HG02884 (cell line): ENCODE measurements around the gene MT2A.
A peak's percentile ranks its signal among the peaks of the same experiment; 100 is the strongest.
"Not testable (repeated sequence)": the region's sequence is repeated elsewhere in the genome, so short reads cannot be mapped to it uniquely, and the experiment has no call there.

Experiments used
- ATAC-seq: cut with Tn5 transposase; IDR thresholded peaks from one replicate; pipeline ENCODE4 v1.9.1; 2021; ENCODE audit warnings: mild to moderate bottlenecking, moderate library complexity; ENCODE audit not compliant: unreplicated experiment

Gene MT2A

GRCh38 chr16:56618138-56618537 is 9.8 kb downstream of the MT2A start:
- ATAC-seq, result no peak

DNA sequence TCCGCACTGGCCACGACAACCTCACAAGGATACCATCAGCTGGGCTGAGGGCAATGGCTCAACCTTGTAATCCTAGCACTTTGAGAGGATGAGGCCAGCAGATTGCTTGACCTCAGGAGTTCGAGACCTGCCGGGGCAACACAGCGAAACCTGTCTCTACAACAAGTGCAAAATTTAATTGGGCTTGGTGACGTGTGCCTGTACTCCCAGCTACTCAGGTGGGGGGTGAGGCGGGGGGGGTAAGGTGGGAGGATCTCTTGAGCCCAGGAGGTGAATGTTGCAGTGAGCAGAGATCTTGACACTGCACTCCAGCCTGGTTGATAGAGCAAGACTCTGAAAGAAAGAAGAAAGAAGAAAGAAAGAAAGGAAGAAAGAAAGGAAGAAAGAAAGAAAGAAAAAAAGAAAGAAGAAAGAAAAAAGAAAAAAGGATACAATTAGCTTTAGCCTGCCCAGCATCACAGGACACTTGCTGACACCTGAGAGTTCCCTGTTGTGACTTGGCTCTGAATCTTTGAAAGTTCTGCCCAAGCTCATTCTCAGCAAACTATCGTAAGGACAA is 12.0 kb downstream of the MT2A start:
- no peak for ATAC-seq

DNA sequence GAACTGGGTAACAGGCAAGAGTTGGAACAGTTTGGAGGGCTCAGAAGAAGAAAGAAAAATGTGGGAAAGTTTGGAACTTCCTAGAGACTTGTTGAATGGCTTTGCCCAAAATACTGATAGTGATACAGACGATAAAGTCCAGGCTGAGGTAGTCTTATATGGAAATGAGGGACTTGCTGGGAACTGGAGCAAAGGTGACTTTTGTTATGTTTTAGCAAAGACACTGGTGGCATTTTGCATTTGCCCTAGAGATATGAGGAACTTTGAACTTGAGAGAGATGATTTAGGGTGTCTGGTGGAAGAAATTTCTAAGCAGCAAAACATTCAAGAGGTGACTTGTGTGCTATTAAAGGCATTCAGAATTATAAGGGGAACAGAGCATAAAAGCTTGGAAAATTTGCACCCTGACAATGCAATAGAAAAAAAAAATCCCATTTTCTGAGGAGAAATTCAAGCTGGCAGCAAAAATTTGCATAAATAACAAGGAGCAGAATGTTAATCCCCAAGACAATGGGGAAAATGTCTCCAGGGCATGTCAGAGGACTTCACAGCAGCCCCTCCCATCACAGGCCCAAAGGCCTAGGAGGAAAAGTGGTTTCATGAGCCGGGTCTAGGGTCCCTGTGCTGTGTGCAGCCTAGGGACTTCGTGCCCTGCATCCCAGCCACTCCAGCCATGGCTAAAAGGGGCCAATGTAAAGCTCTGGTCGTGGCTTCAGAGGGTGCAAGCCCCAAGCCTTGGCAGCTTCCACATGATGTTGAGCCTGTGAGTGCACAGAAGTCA is 13.5 kb downstream of the MT2A start:
- ATAC-seq, result not testable (repeated sequence)

- not testable (repeated sequence) for ATAC-seq
Measured at GRCh38 chr16:56623184-56623583, 14.8 kb downstream of the MT2A start.

DNA sequence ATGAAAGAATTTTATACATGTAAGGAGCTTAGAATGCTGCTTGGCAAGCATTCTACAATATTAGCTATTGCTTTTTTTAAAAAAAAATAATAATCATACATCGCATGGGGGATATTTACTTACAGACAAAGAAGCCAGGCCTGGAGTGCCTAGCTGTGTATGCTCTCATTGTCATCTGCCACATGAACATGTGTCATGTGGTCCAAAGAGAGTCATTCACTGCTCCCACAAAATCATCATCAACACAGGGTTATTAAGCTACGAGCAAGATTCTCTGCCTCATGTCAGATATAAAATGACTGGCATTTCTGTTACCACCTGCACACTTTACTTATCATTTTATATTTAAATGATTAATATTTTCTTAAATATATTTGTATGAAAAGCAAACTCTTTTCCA is 15.3 kb downstream of the MT2A start:
- ATAC-seq, result no peak

DNA sequence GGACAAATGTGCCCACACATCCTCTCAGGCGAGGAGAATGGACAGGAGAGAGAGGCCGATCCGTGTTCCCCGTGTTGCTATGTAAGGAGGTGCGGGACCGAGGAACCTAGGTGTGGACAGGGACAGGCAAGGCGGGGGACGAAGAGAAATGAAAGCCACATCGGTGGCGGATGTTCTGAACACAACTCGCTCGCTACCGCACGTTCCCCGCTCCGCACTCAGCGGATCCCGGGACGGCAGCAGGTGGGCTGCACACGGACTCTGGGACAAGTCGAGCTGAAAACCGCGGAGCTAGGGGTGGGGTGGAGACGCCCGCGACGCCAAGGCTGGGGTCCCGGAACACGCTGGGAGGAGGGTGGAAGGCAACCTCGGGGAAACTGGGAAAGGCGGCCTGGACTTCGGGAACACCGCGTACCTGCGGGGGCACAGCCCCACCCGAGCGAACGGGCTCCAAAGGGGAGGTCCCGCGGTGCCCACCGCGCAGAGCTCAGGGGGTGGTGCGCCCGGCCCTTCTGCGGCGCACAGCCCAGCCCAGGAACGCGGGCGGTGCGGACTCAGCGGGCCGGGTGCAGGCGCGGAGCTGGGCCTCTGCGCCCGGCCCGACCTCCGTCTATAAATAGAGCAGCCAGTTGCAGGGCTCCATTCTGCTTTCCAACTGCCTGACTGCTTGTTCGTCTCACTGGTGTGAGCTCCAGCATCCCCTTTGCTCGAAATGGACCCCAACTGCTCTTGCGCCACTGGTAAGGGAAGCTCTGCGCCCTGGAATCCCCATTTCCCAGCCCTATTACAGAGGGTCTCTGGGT is 17.0 kb downstream of the MT2A start, which contains the start of gene MT1E:
TSS of gene MT1E (plus strand) at position 642 of the 803 bp plus-strand sequence. CDS start at position 713, 71 bp downstream.
- no peak for ATAC-seq

DNA sequence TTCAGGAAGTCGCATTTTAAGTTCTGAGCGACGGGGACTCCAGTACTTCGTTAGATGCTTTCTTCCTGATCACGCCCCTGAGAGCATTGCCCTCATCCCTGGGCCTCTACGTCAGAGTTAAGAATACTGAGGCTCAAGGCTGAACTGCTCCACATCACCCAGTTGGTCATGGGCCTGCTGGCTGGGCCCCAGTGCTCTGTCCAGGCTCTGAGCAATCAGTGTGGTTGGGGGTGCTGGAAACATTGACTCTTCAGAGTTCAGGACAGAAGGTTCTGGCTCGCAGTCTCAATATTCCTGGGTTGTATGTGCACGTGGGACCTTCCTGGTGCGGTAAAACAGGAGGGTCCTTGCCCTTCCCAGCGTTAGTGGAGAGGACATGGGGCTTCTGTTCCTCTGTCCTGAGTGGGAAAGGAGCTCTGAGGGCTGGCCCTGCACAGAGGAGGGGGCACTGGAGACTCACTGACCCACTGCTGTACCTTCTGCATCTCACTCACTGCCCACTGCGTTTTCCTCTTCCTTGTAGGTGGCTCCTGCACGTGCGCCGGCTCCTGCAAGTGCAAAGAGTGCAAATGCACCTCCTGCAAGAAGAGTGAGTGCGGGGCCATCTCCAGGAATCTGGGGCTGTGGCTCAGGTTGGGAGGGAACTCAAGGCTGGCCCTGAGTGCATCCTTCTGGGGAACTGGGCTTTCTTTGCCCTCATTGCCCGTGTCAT is 17.7 kb downstream of the MT2A start:
- ATAC-seq, result no peak

GRCh38 chr16:56626685-56627084 is 18.3 kb downstream of the MT2A start:
- ATAC-seq, result no peak

GRCh38 chr16:56628486-56629350 is 20.3 kb downstream of the MT2A start:
- ATAC-seq, result no peak

- no peak for ATAC-seq
Measured at GRCh38 chr16:56629531-56629930, 21.1 kb downstream of the MT2A start.

GRCh38 chr16:56630134-56630533 is 21.8 kb downstream of the MT2A start:
- ATAC-seq, result peak; percentile 85

- ATAC-seq, result no peak
Measured at GRCh38 chr16:56631197-56631596, 22.8 kb downstream of the MT2A start.

- ATAC-seq, result no peak
Measured at GRCh38 chr16:56631832-56632155, 23.4 kb downstream of the MT2A start.

DNA sequence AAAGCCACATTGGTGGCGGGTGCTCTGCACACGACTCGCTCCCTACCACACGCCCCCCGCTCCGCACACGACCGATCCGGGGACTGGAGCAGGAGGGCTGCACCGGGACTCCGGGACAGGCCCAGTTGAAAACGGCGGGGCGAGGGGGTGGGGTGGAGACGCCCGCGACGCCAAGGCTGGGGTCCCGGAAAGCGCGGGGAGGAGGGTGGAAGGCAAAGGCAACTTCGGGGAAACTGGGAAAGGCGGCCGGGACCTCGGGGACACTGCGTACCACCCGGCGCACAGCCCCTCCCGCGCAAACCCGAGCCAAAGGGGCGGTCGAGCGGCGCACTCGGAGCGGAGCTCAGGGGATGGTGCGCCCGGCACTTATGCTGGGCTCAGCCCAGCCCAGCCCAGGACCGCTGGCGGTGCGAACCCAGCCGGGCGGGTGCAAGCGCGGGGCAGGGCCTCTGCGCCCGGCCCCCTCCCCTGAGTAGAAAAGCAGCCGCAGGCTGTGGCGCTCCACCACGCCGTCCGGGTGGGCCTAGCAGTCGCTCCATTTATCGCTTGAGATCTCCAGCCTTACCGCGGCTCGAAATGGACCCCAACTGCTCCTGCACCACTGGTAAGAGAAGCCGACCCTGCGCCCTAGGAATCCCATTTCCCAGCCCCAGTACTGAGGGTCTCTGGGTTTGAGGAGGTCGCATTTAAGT is 23.9 kb downstream of the MT2A start, which contains the start of gene MT1M:
TSS of gene MT1M (plus strand) at position 504 of the 692 bp plus-strand sequence. CDS start at position 577, 73 bp downstream.
- ATAC-seq, result no peak

GRCh38 chr16:56632848-56633365 is 24.5 kb downstream of the MT2A start:
- ATAC-seq, result no peak

- ATAC-seq, result no peak
Measured at GRCh38 chr16:56633535-56633934, 25.2 kb downstream of the MT2A start.

DNA sequence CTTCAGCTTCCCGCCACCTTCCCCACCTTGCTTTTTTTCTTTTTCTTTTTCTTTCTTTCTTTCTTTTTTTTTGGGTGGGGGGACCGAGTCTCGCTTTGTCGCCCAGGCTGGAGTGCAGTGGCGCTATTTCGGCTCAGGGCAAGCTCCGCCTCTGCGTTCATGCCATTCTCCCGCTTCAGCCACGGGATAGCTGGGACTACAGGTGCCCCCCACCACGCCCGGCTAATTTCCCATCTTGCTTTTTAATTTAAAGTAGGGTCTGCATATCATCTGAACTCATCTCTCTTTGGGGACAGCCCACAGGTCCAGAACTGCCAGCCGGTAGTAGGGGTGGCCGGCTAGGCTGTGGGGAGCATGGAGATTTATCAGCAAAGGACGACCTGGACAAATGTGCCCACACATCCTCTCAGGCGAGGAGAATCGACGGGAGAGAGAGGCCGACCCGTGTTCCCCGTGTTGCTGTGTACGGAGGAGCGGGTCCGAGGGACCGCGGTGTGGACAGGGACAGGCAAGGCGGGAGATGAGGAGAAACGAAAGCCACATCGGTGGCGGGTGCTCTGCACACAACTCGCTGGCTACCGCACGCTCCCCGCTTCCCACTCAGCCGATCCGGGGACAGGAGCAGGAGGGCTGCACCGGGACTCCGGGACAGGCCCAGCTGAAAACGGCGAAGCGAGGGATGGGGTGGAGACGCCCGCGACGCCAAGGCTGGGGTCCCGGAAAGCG is 26.5 kb downstream of the MT2A start:
- no peak for ATAC-seq

DNA sequence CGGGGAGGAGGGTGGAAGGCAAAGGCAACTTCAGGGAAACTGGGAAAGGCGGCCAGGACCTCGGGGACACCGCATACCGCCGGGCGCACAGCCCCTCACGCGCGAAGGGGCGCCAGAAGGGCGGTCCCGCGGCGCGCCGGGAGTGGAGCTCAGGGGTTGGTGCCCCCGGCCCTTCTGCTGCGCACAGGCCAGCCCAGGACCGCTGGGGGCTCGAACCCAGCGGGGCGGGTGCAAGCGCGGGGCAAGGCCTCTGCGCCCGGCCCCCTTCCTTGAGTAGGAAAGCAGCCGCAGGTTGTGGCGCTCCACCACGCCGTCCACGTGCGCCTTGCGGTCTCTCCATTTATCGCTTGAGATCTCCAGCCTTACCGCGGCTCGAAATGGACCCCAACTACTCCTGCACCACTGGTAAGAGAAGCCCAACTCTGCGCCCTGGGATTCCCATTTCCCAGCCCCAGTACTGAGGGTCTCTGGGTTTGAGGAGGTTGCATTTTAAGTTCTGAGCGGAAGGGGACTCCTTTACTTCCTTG is 27.1 kb downstream of the MT2A start:
- no peak for ATAC-seq
